ENCODE data around the gene UTP25. TPM values are rescaled to one million over a fixed set of nuclear protein-coding genes. Genes with fewer than 3 reads are reported as not detected.

Gene UTP25
- total RNA-seq, 1 experiment from 2014 or later, result 4.8 TPM

DNA sequence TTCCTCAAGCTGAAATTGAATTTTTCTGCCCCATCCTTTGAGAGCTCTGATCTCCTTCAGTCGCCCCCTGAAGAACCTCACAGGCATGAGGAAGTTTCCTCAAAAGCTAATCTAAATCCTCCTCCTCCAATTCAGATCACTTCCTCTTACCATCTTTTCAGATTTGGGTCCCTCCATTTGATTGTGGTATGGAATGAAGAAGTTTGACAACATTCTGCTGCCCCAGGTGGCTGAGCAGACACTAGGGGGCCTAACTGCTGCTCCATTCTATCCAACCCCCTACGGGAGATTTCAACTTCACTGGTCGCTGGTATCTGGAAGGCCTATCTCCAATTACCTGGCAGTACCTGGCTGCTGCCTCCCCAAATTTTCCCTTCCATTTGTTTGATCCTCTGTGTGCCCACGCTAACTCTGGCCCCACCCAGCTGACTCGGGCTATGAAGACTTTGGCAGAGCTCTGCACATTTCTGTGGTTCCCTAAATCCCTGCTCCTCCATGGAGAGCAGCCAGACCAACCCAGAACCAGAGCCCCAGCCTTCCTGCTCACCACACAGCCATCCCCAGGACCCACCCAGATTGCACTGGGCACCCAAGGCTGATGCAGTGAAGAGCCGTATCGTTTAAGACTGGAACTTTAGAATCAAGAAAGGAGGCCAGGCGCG, 29.7 kb upstream of the UTP25 start (continued):
- TF ChIP-seq, protein P1, sequence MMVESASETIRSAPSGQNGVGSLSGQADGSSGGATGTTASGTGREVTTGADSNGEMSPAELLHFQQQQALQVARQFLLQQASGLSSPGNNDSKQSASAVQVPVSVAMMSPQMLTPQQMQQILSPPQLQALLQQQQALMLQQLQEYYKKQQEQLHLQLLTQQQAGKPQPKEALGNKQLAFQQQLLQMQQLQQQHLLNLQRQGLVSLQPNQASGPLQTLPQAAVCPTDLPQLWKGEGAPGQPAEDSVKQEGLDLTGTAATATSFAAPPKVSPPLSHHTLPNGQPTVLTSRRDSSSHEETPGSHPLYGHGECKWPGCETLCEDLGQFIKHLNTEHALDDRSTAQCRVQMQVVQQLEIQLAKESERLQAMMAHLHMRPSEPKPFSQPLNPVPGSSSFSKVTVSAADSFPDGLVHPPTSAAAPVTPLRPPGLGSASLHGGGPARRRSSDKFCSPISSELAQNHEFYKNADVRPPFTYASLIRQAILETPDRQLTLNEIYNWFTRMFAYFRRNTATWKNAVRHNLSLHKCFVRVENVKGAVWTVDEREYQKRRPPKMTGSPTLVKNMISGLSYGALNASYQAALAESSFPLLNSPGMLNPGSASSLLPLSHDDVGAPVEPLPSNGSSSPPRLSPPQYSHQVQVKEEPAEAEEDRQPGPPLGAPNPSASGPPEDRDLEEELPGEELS (CRISPR knock-in tag; IDR thresholded peaks at IDR 0.05), result no peak
- TF ChIP-seq RORB (CRISPR knock-in tag; IDR thresholded peaks at IDR 0.05) (no peak), ZNF671 (CRISPR knock-in tag; IDR thresholded peaks at IDR 0.05) (no peak), PRRX2 (CRISPR knock-in tag; IDR thresholded peaks at IDR 0.05) (no peak)
- TF ChIP-seq, protein P2, sequence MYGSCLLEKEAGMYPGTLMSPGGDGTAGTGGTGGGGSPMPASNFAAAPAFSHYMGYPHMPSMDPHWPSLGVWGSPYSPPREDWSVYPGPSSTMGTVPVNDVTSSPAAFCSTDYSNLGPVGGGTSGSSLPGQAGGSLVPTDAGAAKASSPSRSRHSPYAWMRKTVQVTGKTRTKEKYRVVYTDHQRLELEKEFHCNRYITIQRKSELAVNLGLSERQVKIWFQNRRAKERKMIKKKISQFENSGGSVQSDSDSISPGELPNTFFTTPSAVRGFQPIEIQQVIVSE (CRISPR knock-in tag; IDR thresholded peaks at IDR 0.05; ENCODE audit: borderline replicate concordance), result no peak
- TF ChIP-seq, protein P3, sequence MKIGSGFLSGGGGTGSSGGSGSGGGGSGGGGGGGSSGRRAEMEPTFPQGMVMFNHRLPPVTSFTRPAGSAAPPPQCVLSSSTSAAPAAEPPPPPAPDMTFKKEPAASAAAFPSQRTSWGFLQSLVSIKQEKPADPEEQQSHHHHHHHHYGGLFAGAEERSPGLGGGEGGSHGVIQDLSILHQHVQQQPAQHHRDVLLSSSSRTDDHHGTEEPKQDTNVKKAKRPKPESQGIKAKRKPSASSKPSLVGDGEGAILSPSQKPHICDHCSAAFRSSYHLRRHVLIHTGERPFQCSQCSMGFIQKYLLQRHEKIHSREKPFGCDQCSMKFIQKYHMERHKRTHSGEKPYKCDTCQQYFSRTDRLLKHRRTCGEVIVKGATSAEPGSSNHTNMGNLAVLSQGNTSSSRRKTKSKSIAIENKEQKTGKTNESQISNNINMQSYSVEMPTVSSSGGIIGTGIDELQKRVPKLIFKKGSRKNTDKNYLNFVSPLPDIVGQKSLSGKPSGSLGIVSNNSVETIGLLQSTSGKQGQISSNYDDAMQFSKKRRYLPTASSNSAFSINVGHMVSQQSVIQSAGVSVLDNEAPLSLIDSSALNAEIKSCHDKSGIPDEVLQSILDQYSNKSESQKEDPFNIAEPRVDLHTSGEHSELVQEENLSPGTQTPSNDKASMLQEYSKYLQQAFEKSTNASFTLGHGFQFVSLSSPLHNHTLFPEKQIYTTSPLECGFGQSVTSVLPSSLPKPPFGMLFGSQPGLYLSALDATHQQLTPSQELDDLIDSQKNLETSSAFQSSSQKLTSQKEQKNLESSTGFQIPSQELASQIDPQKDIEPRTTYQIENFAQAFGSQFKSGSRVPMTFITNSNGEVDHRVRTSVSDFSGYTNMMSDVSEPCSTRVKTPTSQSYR (CRISPR knock-in tag; IDR thresholded peaks at IDR 0.05), result no peak
- TF ChIP-seq, protein P4, sequence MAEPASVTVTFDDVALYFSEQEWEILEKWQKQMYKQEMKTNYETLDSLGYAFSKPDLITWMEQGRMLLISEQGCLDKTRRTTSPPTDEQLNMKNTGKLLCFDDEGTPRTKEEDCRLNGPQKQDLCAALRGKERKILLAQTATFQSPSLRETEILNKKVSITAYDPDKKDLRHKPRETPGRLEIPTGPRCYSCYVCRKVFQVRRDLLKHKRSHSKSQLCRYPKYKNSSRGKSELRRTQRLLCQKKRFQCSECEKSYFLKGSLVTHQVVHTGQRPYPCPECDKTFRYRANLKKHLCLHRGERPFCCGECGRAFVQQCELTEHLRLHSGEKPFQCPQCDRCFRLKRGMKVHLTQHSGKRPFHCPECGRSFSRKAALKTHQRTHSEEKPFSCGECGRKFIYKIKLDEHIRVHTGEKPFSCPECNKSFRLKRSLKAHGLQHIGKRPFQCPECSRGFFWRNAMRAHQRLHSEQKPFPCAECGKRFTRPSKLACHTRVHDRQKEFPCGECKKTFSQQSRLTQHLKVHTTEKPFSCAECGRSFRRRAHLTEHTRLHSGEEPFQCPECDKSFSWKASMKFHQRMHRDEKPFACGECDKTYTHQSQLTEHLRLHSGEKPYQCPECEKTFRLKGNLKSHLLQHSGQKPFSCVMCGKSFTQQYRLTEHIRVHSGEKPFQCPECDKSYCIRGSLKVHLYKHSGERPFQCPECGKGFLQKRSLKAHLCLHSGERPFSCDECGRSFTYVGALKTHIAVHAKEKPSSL (CRISPR knock-in tag; conservative IDR thresholded peaks at IDR 0.05), result no peak
- TF ChIP-seq, protein P5, sequence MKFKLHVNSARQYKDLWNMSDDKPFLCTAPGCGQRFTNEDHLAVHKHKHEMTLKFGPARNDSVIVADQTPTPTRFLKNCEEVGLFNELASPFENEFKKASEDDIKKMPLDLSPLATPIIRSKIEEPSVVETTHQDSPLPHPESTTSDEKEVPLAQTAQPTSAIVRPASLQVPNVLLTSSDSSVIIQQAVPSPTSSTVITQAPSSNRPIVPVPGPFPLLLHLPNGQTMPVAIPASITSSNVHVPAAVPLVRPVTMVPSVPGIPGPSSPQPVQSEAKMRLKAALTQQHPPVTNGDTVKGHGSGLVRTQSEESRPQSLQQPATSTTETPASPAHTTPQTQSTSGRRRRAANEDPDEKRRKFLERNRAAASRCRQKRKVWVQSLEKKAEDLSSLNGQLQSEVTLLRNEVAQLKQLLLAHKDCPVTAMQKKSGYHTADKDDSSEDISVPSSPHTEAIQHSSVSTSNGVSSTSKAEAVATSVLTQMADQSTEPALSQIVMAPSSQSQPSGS (CRISPR knock-in tag; IDR thresholded peaks at IDR 0.05; ENCODE audit: borderline replicate concordance, low read depth), result no peak

DNA sequence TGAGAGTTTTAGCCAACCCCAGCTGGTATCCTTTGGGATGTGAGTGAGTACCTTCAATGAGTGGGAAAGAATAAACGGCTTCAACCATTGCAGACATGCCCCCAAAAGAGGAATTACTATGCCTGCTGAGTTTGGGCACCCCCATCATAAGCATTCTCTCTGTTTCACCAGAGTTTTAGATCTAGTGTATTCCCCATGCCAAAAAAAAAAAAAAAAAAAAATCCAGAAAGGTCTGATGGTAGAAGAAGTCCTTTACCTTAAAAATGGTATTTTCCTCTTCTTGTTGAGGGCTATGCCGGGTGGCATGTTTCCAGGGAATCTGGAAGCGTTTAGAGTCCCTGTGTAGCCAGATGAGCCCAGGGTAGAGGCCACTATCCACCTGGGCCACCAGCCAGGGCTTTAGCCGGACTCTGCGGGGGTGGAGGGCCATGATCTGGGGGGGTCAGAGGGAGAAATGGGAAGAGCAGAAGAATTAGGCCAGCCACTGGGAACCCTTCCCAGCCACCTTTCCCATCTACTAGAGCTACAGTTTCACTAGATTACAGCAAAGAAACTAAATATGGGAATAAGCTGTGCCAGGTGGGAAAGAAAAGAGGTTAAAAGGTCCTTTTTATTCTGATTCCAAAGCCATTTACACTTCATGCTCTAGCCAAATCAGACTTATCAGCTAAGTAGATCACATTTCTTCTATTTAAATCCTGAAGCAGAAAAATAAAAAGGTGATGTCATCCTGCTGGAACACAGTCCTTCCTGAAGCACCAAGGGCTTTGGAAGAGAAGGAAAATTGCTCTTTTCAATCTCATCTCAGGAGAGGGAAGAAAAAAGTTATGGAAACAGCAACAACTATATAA, 26.6 kb upstream of the UTP25 start:
- no peak for TF ChIP-seq ZNF416 (CRISPR knock-in tag; IDR thresholded peaks at IDR 0.05)
- TF ChIP-seq FOXP1 (CRISPR knock-in tag; IDR thresholded peaks at IDR 0.05; ENCODE audit: borderline replicate concordance), result no peak
- TF ChIP-seq TEAD4 (CRISPR knock-in tag; IDR thresholded peaks at IDR 0.05), result no peak
- H3K4me1 Mint-ChIP-seq, result peaks cover 8% of the 10 kb centered on the region
- no peak for DNase-seq (ENCODE audit: low spot score)
- H3K36me3 Mint-ChIP-seq, result no peaks in the 10 kb centered on the region
- H3K9me3 Mint-ChIP-seq, result no peaks in the 10 kb centered on the region
- H3K27me3 Mint-ChIP-seq (ENCODE audit: low read depth), result no peaks in the 10 kb centered on the region; the same call in 1 of the 2 replicates
- ChIA-PET POLR2A (no interaction called here), CTCF (no interaction called here)
- no peak overlapping the region for H3K4me3 Mint-ChIP-seq
- ATAC-seq, result no peak
- H3K27ac Mint-ChIP-seq, result no peak overlapping the region
